ENCODE measurements around the gene PLS3. TPM values are rescaled to one million over a fixed set of nuclear protein-coding genes. Genes with fewer than 3 reads are reported as not detected.

The PLS3 gene, protein sequence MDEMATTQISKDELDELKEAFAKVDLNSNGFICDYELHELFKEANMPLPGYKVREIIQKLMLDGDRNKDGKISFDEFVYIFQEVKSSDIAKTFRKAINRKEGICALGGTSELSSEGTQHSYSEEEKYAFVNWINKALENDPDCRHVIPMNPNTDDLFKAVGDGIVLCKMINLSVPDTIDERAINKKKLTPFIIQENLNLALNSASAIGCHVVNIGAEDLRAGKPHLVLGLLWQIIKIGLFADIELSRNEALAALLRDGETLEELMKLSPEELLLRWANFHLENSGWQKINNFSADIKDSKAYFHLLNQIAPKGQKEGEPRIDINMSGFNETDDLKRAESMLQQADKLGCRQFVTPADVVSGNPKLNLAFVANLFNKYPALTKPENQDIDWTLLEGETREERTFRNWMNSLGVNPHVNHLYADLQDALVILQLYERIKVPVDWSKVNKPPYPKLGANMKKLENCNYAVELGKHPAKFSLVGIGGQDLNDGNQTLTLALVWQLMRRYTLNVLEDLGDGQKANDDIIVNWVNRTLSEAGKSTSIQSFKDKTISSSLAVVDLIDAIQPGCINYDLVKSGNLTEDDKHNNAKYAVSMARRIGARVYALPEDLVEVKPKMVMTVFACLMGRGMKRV
- total RNA-seq (2014; rRNA removed; shearing (Covaris generic)): 17.6 and 22.1 TPM in 2 replicates

DNA sequence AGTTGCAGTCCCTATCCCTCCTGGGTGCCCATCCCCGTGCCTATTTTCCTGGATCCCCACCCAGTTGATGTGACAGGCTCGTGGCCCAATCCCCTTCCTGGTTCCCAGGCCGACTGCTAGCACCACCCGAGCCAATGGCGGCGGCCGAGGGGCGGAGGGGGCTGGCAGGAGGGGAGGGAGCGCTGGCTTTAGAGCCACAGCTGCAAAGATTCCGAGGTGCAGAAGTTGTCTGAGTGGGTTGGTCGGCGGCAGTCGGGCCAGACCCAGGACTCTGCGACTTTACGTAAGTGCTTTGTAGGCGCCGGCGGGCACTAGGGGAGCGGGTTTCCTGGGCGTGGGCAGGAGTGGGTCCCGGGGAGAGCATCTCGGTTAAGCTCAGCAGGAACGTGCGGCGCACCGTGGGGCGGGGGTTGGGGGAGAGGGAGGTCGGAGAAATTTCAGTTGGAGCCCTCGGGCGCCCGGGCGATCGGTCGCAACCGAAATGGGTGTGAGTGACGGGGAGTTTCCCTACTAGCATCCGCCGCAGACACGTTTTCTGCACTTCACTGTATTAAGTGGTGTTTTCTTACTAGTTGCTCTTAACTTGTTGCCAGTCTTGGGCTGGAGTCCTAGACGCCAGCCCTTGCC lies at the start of gene PLS3:
TSS of gene PLS3 (plus strand) at position 197 of the 627 bp plus-strand sequence. CDS start 49,077 bp downstream, outside the sequence.

Small RNA genes within 50 kb of the gene (small RNA-seq; reads per million reads assigned to genes)
- gene RF00264: not detected
